Glomerular endothelial cell (primary cell): ENCODE data around the gene SPATA16. TPM values are rescaled to one million over a fixed set of nuclear protein-coding genes. Genes with fewer than 3 reads are reported as not detected.
"Not testable (repeated sequence)": the region's sequence is repeated elsewhere in the genome, so short reads cannot be mapped to it uniquely, and the experiment has no call there.

Experiments
- DNase-seq: peaks from one replicate; pipeline ENCODE4 v3.0.0-alpha.2; 2011; ENCODE audit warnings: low read depth, low spot score; ENCODE audit errors: extremely low read depth
- total RNA-seq: library from RNA; depleted of rRNA; stranded (reverse); fragments of >200 nt; gene quantifications from 2 replicates; pipeline ENCODE4 v1.2.3, GENCODE V29; 2015

Gene SPATA16
- total RNA-seq: not detected in 2 replicates

- no peak for DNase-seq
Observed at GRCh38 chr3:173140986-173141385, at the start of gene SPATA16. Gene SPATA16, minus strand, starts transcription at chr3:173141235. Its CDS starts 23,504 bp downstream, at chr3:173117731.

GRCh38 chr3:173183022-173183421, 42.0 kb upstream of the SPATA16 start:
- DNase-seq: not testable (repeated sequence)

- no peak for DNase-seq
Observed at GRCh38 chr3:173173652-173174051, 32.6 kb upstream of the SPATA16 start.

- DNase-seq: not testable (repeated sequence)
Observed at GRCh38 chr3:173159139-173159538, 18.1 kb upstream of the SPATA16 start.

GRCh38 chr3:173156533-173156932, 15.5 kb upstream of the SPATA16 start:
- DNase-seq: not testable (repeated sequence)

GRCh38 chr3:173153631-173154030, 12.6 kb upstream of the SPATA16 start:
- DNase-seq: no peak

- no peak for DNase-seq
Observed at GRCh38 chr3:173139420-173139819, 1.6 kb downstream of the SPATA16 start.

- no peak for DNase-seq
Observed at GRCh38 chr3:173138026-173138425, 3.0 kb downstream of the SPATA16 start.

- DNase-seq: no peak
Observed at GRCh38 chr3:173135059-173135458, 6.0 kb downstream of the SPATA16 start.

GRCh38 chr3:173128633-173129032, 12.4 kb downstream of the SPATA16 start:
- no peak for DNase-seq

- DNase-seq: no peak
Observed at GRCh38 chr3:173111321-173111720, 29.7 kb downstream of the SPATA16 start.

- no peak for DNase-seq
Observed at GRCh38 chr3:173109143-173109542, 31.9 kb downstream of the SPATA16 start.

GRCh38 chr3:173103469-173103868, 37.6 kb downstream of the SPATA16 start:
- no peak for DNase-seq

- no peak for DNase-seq
Observed at GRCh38 chr3:173098959-173099358, 42.1 kb downstream of the SPATA16 start.

- no peak for DNase-seq
Observed at GRCh38 chr3:173096994-173097785, 43.8 kb downstream of the SPATA16 start.

- no peak for DNase-seq
Observed at GRCh38 chr3:173096140-173096539, 44.9 kb downstream of the SPATA16 start.

GRCh38 chr3:173092038-173092437, 49.0 kb downstream of the SPATA16 start:
- no peak for DNase-seq

- no peak for DNase-seq
Observed at GRCh38 chr3:173090492-173090891, 50.5 kb downstream of the SPATA16 start.

- no peak for DNase-seq
Observed at GRCh38 chr3:173089283-173089682, 51.8 kb downstream of the SPATA16 start.

GRCh38 chr3:173078525-173078924, 62.5 kb downstream of the SPATA16 start:
- no peak for DNase-seq

- no peak for DNase-seq
Observed at GRCh38 chr3:173066044-173067004, 74.7 kb downstream of the SPATA16 start.
